K562 (cell line): ENCODE results near the gene FAM177B. TPM values are rescaled to one million over a fixed set of nuclear protein-coding genes. Genes with fewer than 3 reads are reported as not detected.

Source experiments
- CBX1 ChIP-seq: sonication (generic); IDR thresholded peaks from 2 replicates; pipeline ENCODE4 v1.6.1; 2016; ENCODE audit warnings: antibody characterized with exemption, low read depth, mild to moderate bottlenecking
- CHAMP1 ChIP-seq: fragments of 450-650 bp; IDR thresholded peaks from 2 replicates; pipeline ENCODE4 v1.6.1; 2016; ENCODE audit warnings: mild to moderate bottlenecking
- CREM ChIP-seq: IDR thresholded peaks from 2 replicates; pipeline ENCODE4 v1.6.1; 2014; ENCODE audit warnings: antibody characterized with exemption, low read depth
- CSDE1 ChIP-seq, 2 experiments: fragments of 450-650 bp; IDR thresholded peaks; 2 replicates each; pipeline ENCODE4 v1.6.1; 2016; ENCODE audit warnings: mild to moderate bottlenecking in 1 of 2
- DIDO1 ChIP-seq: fragments of 450-650 bp; IDR thresholded peaks from 2 replicates; pipeline ENCODE4 v1.6.1; 2016; ENCODE audit warnings: low read depth, missing biosample characterization, missing genetic modification characterization
- DMBX1 ChIP-seq: fragments of 250-450 bp; sonication (Bioruptor Pico); IDR thresholded peaks from 2 replicates; pipeline ENCODE4 v1.8.0; 2022; ENCODE audit warnings: inconsistent platforms, mild to moderate bottlenecking, moderate library complexity, borderline replicate concordance
- ELF1 ChIP-seq: fragments of 200-800 bp; sonication (Bioruptor generic); IDR thresholded peaks from 2 replicates; pipeline ENCODE4 v1.6.1; 2016; ENCODE audit warnings: missing genetic modification characterization, missing compliant biosample characterization
- FOXK2 ChIP-seq, 2 experiments: fragments of 450-650 bp; IDR thresholded peaks in 1 of 2; conservative IDR thresholded peaks in 1 of 2; 2 replicates each; pipeline ENCODE4 v1.6.1; 2016; ENCODE audit warnings: low read depth in 2 of 2, mild to moderate bottlenecking in 1 of 2
- HNRNPUL1 ChIP-seq: fragments of 200-400 bp; formaldehyde crosslinking; IDR thresholded peaks from 2 replicates; pipeline ENCODE4 v1.6.1; 2017; ENCODE audit warnings: low read length
- JUNB ChIP-seq: fragments of 450-650 bp; formaldehyde crosslinking; conservative IDR thresholded peaks from 2 replicates; pipeline ENCODE4 v1.4.0; 2020; ENCODE audit warnings: mild to moderate bottlenecking
- L3MBTL2 ChIP-seq: fragments of 450-650 bp; IDR thresholded peaks from 2 replicates; pipeline ENCODE4 v1.6.1; 2016; ENCODE audit warnings: mild to moderate bottlenecking, moderate library complexity
- MBD2 ChIP-seq: sonication (generic); IDR thresholded peaks from 2 replicates; pipeline ENCODE4 v1.6.1; 2016; ENCODE audit warnings: low read depth, borderline replicate concordance
- MEF2A ChIP-seq: IDR thresholded peaks from 2 replicates; pipeline ENCODE4 v1.6.1; 2011; ENCODE audit warnings: low read depth, mild to moderate bottlenecking, low read length, moderate library complexity; ENCODE audit not compliant: control insufficient read depth
- POLR2A ChIP-seq: fragments of 450-650 bp; conservative IDR thresholded peaks from 2 replicates; pipeline ENCODE4 v1.6.1; 2016
- SPI1 ChIP-seq: IDR thresholded peaks from 2 replicates; pipeline ENCODE4 v1.6.1; 2011; ENCODE audit warnings: low read depth, low read length, control low read depth, borderline replicate concordance
- TCF7L2 ChIP-seq: fragments of 150-350 bp; IDR thresholded peaks from 2 replicates; pipeline ENCODE4 v1.6.1; 2016; ENCODE audit warnings: low read depth, mild to moderate bottlenecking, low read length, moderate library complexity
- ZNF589 ChIP-seq: fragments of 200-800 bp; sonication (Bioruptor generic); IDR thresholded peaks from 2 replicates; pipeline ENCODE4 v1.6.1; 2016; ENCODE audit warnings: low read depth, missing genetic modification characterization, missing compliant biosample characterization
- ZNF778 ChIP-seq: fragments of 450-650 bp; formaldehyde crosslinking; IDR thresholded peaks from 2 replicates; pipeline ENCODE4 v1.4.0; 2020; ENCODE audit warnings: mild to moderate bottlenecking, moderate library complexity
- ZNF830 ChIP-seq: fragments of 250-450 bp; sonication (Bioruptor Pico); IDR thresholded peaks from 2 replicates; pipeline ENCODE4 v1.5.0; 2021; ENCODE audit warnings: mild to moderate bottlenecking
- polyA plus RNA-seq, 8 experiments: library from polyadenylated mRNA; depleted of rRNA in 4 of 8; stranded (reverse) in 5 of 8; unstranded in 3 of 8; fragments of >200 nt; fragmentation: Nextera tagmentation in 2 of 8; fragmentation: Illumina TruSeq in 1 of 8; extraction: Ambion mirVana in 2 of 8; extraction: Trizol in 1 of 8; gene quantifications; 2 replicates each; pipeline versions ENCODE4 v1.2.1 to v1.2.3, GENCODE V29; 2011 to 2014; ENCODE audit warnings: inconsistent platforms in 1 of 8, missing spikeins in 1 of 8
- total RNA-seq, 7 experiments: library from RNA; depleted of rRNA in 6 of 7; stranded (reverse); fragments of >200 nt in 6 of 7; fragmentation: Illumina TruSeq in 2 of 7; extraction: Trizol in 2 of 7; gene quantifications; 2 replicates each; pipeline versions ENCODE4 v1.2.1 to v1.2.3, GENCODE V29; 2011 to 2021; ENCODE audit warnings: low replicate concordance in 1 of 7
- TF ChIP-seq, protein P1 (sequence below): fragments of 250-450 bp; sonication (Bioruptor Pico); IDR thresholded peaks from 2 replicates; pipeline ENCODE4 v1.8.0; 2022; ENCODE audit warnings: inconsistent platforms, mild to moderate bottlenecking, moderate library complexity, borderline replicate concordance
- TF ChIP-seq, protein P2 (sequence below): fragments of 250-450 bp; sonication (Bioruptor Pico); IDR thresholded peaks from 2 replicates; pipeline ENCODE4 v1.8.0; 2021; ENCODE audit warnings: moderate library complexity, mild to moderate bottlenecking, inconsistent platforms
- TF ChIP-seq, protein P3 (sequence below): fragments of 250-450 bp; sonication (Bioruptor Pico); IDR thresholded peaks from 2 replicates; pipeline ENCODE4 v1.6.1; 2021; ENCODE audit warnings: mild to moderate bottlenecking
- TF ChIP-seq, protein P4 (sequence below): sonication (generic); formaldehyde crosslinking; IDR thresholded peaks from 2 replicates; pipeline ENCODE4 v1.4.0; 2020; ENCODE audit warnings: mild to moderate bottlenecking, missing genetic modification reagents

The FAM177B gene
- total and polyA plus RNA-seq, 9 of the 15 experiments (the other 6 are each of a cell fraction or from before 2014, with no cell fraction given): not detected

DNA sequence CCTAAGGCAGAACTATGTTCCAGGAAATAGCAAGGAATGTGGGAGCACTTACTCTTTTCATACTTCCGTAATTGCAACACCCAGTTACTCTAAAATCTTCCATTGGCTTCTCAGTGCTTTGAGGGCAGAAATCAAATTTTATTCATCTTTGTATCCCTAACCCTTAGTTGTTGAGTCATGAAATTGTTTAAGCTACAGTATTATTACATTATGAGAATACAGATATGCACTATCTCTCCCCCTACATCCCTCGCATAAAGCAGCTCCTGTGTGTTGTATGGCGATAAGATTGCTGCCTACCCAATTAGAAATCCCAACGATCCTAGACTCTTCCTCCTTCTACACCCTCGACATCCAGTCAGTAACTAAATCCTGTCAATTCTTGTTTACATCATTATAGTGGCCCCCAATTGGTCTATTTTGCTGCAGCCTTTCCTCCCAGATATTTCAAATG lies 27.3 kb upstream of the FAM177B start (continued):
- TF ChIP-seq SPI1 (no peak), JUNB (CRISPR knock-in tag) (no peak), HNRNPUL1 (no peak), ZNF589 (CRISPR knock-in tag) (no peak), TCF7L2 (no peak), L3MBTL2 (peak; percentile 27; the same call in 1 of the 2 replicates), CSDE1 (IDR thresholded peaks at IDR 0.05) (no peak), DMBX1 (CRISPR knock-in tag) (0 out of 2 replicates have a peak, but pooled peaks have one; percentile 43), ELF1 (tag) (peak; percentile 56), MEF2A (0 out of 2 replicates have a peak, but pooled peaks have one; percentile 31), ZNF830 (CRISPR knock-in tag) (no peak), FOXK2 (conservative IDR thresholded peaks at IDR 0.05 in 1 of 2, IDR thresholded peaks at IDR 0.05 in 1 of 2; ENCODE audit: low read depth in 2 of 2) (peak; percentile 84 to 89), MBD2 (no peak), ZNF778 (no peak), CHAMP1 (peak; percentile 70), DIDO1 (tag) (no peak), CREM (peak; percentile 66; the same call in 1 of the 2 replicates), CBX1 (no peak), POLR2A (no peak)
- TF ChIP-seq, protein P1, sequence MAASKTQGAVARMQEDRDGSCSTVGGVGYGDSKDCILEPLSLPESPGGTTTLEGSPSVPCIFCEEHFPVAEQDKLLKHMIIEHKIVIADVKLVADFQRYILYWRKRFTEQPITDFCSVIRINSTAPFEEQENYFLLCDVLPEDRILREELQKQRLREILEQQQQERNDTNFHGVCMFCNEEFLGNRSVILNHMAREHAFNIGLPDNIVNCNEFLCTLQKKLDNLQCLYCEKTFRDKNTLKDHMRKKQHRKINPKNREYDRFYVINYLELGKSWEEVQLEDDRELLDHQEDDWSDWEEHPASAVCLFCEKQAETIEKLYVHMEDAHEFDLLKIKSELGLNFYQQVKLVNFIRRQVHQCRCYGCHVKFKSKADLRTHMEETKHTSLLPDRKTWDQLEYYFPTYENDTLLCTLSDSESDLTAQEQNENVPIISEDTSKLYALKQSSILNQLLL (CRISPR knock-in tag): no peak
- TF ChIP-seq, protein P2, sequence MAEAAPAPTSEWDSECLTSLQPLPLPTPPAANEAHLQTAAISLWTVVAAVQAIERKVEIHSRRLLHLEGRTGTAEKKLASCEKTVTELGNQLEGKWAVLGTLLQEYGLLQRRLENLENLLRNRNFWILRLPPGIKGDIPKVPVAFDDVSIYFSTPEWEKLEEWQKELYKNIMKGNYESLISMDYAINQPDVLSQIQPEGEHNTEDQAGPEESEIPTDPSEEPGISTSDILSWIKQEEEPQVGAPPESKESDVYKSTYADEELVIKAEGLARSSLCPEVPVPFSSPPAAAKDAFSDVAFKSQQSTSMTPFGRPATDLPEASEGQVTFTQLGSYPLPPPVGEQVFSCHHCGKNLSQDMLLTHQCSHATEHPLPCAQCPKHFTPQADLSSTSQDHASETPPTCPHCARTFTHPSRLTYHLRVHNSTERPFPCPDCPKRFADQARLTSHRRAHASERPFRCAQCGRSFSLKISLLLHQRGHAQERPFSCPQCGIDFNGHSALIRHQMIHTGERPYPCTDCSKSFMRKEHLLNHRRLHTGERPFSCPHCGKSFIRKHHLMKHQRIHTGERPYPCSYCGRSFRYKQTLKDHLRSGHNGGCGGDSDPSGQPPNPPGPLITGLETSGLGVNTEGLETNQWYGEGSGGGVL (CRISPR knock-in tag): no peak
- TF ChIP-seq, protein P3, sequence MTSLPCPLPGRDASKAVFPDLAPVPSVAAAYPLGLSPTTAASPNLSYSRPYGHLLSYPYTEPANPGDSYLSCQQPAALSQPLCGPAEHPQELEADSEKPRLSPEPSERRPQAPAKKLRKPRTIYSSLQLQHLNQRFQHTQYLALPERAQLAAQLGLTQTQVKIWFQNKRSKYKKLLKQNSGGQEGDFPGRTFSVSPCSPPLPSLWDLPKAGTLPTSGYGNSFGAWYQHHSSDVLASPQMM (CRISPR knock-in tag): no peak
- TF ChIP-seq, protein P4, sequence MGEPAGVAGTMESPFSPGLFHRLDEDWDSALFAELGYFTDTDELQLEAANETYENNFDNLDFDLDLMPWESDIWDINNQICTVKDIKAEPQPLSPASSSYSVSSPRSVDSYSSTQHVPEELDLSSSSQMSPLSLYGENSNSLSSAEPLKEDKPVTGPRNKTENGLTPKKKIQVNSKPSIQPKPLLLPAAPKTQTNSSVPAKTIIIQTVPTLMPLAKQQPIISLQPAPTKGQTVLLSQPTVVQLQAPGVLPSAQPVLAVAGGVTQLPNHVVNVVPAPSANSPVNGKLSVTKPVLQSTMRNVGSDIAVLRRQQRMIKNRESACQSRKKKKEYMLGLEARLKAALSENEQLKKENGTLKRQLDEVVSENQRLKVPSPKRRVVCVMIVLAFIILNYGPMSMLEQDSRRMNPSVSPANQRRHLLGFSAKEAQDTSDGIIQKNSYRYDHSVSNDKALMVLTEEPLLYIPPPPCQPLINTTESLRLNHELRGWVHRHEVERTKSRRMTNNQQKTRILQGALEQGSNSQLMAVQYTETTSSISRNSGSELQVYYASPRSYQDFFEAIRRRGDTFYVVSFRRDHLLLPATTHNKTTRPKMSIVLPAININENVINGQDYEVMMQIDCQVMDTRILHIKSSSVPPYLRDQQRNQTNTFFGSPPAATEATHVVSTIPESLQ (CRISPR knock-in tag): no peak
